Liver (tissue), 9 donors: Measurements from ENCODE around the gene CTAGE9. TPM values are rescaled to one million over a fixed set of nuclear protein-coding genes. Genes with fewer than 3 reads are reported as not detected.

Experiments used
- DNase-seq: peaks from one replicate; pipeline ENCODE4 v3.0.0-alpha.2; 2017; ENCODE audit warnings: low spot score
- H3K27ac ChIP-seq, 2 donors: one replicate each; pipeline ENCODE4 v1.7.0; 2013; ENCODE audit warnings: inconsistent platforms in 2 of 2, low read length in 2 of 2, control low read depth in 1 of 2, low read depth in 1 of 2, mild to moderate bottlenecking in 1 of 2
- H3K27me3 ChIP-seq, 4 donors: one replicate each; pipeline versions ENCODE4 v1.6.1 to v1.7.0; 2013; ENCODE audit warnings: low read length in 3 of 4, inconsistent platforms in 1 of 4, mild to moderate bottlenecking in 1 of 4, moderate library complexity in 1 of 4; ENCODE audit not compliant: control insufficient read depth in 4 of 4, insufficient read depth in 4 of 4
- H3K36me3 ChIP-seq, 4 donors: one replicate each; pipeline versions ENCODE4 v1.6.1 to v1.7.0; 2013; ENCODE audit warnings: low read length in 3 of 4, mild to moderate bottlenecking in 3 of 4, low read depth in 1 of 4, moderate library complexity in 1 of 4; ENCODE audit not compliant: control insufficient read depth in 4 of 4, insufficient read depth in 3 of 4
- H3K4me1 ChIP-seq, 4 donors: one replicate each; pipeline versions ENCODE4 v1.6.1 to v1.7.0; 2013; ENCODE audit warnings: low read length in 3 of 4, mild to moderate bottlenecking in 3 of 4, moderate library complexity in 1 of 4; ENCODE audit not compliant: control insufficient read depth in 4 of 4, insufficient read depth in 4 of 4
- H3K4me3 ChIP-seq, 3 donors: one replicate each; pipeline versions ENCODE4 v1.6.1 to v1.7.0; 2013; ENCODE audit warnings: low read length in 3 of 3, control low read depth in 1 of 3, low read depth in 1 of 3, mild to moderate bottlenecking in 1 of 3
- H3K9ac ChIP-seq, 2 donors: one replicate each; pipeline ENCODE4 v1.7.0; 2013; ENCODE audit warnings: low read length in 2 of 2, mild to moderate bottlenecking in 2 of 2, moderate library complexity in 2 of 2, control low read depth in 1 of 2, low read depth in 1 of 2
- H3K9me3 ChIP-seq, 4 donors: one replicate each; pipeline versions ENCODE4 v1.6.1 to v1.7.0; 2013; ENCODE audit warnings: low read length in 3 of 4; ENCODE audit not compliant: control insufficient read depth in 4 of 4
- ATF3 ChIP-seq: IDR thresholded peaks from 2 replicates; pipeline ENCODE4 v1.6.1; 2016; ENCODE audit warnings: antibody characterized with exemption
- CTCF ChIP-seq: fragments of 150-350 bp; IDR thresholded peaks from 2 replicates; pipeline ENCODE4 v1.5.1; 2017; ENCODE audit warnings: improper control_type of control experiment, low read depth, low read length; ENCODE audit not compliant: missing input control
- EGR1 ChIP-seq, 2 donors: IDR thresholded peaks; 2 replicates each; pipeline ENCODE4 v1.6.1; 2016 to 2018; ENCODE audit warnings: antibody characterized with exemption in 2 of 2, low read depth in 2 of 2
- FOXA1 ChIP-seq: IDR thresholded peaks from 2 replicates; pipeline ENCODE4 v1.6.1; 2016; ENCODE audit warnings: antibody characterized with exemption
- FOXA2 ChIP-seq: IDR thresholded peaks from 2 replicates; pipeline ENCODE4 v1.6.1; 2016; ENCODE audit warnings: antibody characterized with exemption
- GABPA ChIP-seq, 2 donors: IDR thresholded peaks in 1 of 2; conservative IDR thresholded peaks in 1 of 2; 2 replicates each; pipeline ENCODE4 v1.6.1; 2016; ENCODE audit warnings: antibody characterized with exemption in 2 of 2, mild to moderate bottlenecking in 1 of 2, moderate library complexity in 1 of 2
- HNF4A ChIP-seq, 2 donors: conservative IDR thresholded peaks; 2 replicates each; pipeline ENCODE4 v1.6.1; 2016; ENCODE audit warnings: antibody characterized with exemption in 2 of 2, mild to moderate bottlenecking in 2 of 2
- HNF4G ChIP-seq: IDR thresholded peaks from 2 replicates; pipeline ENCODE4 v1.6.1; 2016; ENCODE audit warnings: antibody characterized with exemption
- MAX ChIP-seq: IDR thresholded peaks from 2 replicates; pipeline ENCODE4 v1.6.1; 2016; ENCODE audit warnings: antibody characterized with exemption
- NR2F2 ChIP-seq: IDR thresholded peaks from 2 replicates; pipeline ENCODE4 v1.6.1; 2016; ENCODE audit warnings: antibody characterized with exemption
- RAD21 ChIP-seq, 2 donors: IDR thresholded peaks; 2 replicates each; pipeline ENCODE4 v1.6.1; 2016; ENCODE audit warnings: antibody characterized with exemption in 2 of 2, mild to moderate bottlenecking in 2 of 2
- REST ChIP-seq: IDR thresholded peaks from 2 replicates; pipeline ENCODE4 v1.6.1; 2016; ENCODE audit warnings: antibody characterized with exemption, mild to moderate bottlenecking
- RXRA ChIP-seq, 2 donors: IDR thresholded peaks; 2 replicates each; pipeline ENCODE4 v1.6.1; 2017 to 2018; ENCODE audit warnings: antibody characterized with exemption in 2 of 2, mild to moderate bottlenecking in 1 of 2
- TAF1 ChIP-seq: conservative IDR thresholded peaks from 2 replicates; pipeline ENCODE4 v1.6.1; 2016; ENCODE audit warnings: antibody characterized with exemption, mild to moderate bottlenecking
- YY1 ChIP-seq: IDR thresholded peaks from 2 replicates; pipeline ENCODE4 v1.6.1; 2016; ENCODE audit warnings: antibody characterized with exemption, mild to moderate bottlenecking
- ZBTB33 ChIP-seq: IDR thresholded peaks from 2 replicates; pipeline ENCODE4 v1.6.1; 2016; ENCODE audit warnings: antibody characterized with exemption
- WGBS: extraction: QIAGEN DNeasy Blood & Tissue Kit; methylation state at CpG from one replicate; pipeline ENCODE4 v1.1.7; 2013; 5-methylcytosine and 5-hydroxymethylcytosine counted together
- polyA plus RNA-seq, 2 donors: library from polyadenylated mRNA; stranded (reverse) in 1 of 2; unstranded in 1 of 2; fragments of 200-250 nt in 1 of 2; fragments of >200 nt in 1 of 2; fragmentation: Nextera tagmentation in 1 of 2; extraction: Ambion mirVana in 1 of 2; gene quantifications; one replicate each; pipeline versions ENCODE4 v1.2.1 to v1.2.3, GENCODE V29; 2013 to 2015
- total RNA-seq, 2 donors: library from RNA; depleted of rRNA; stranded (reverse); fragments of >200 nt; gene quantifications; one replicate each; pipeline ENCODE4 v1.2.3, GENCODE V29; 2014
- donor health status: healthy.
- donor health status: healthy.
- donor health status: healthy.
- donor health status: healthy.
- donor health status: healthy.

CTAGE9 gene
- total and polyA plus RNA-seq, 4 donors: not detected

- TF ChIP-seq FOXA1 (no peak), EGR1 (IDR thresholded peaks at IDR 0.05; ENCODE audit: low read depth in 2 of 2) (no peak), RAD21 (IDR thresholded peaks at IDR 0.05) (no peak), FOXA2 (no peak), GABPA (IDR thresholded peaks at IDR 0.05 in 1 of 2, conservative IDR thresholded peaks at IDR 0.05 in 1 of 2) (no peak), TAF1 (no peak), HNF4G (no peak), CTCF (no peak), ZBTB33 (no peak), ATF3 (no peak), YY1 (no peak), REST (no peak), HNF4A (conservative IDR thresholded peaks at IDR 0.05) (no peak), MAX (no peak), NR2F2 (no peak), RXRA (IDR thresholded peaks at IDR 0.05) (no peak)
- no peak overlapping the region for H3K9ac ChIP-seq
- H3K9me3 ChIP-seq: no peaks in the 10 kb centered on the region
- no peak overlapping the region for H3K4me3 ChIP-seq
- peaks cover 0 to 7% (median 5%) of the 10 kb centered on the region in 4 donors for H3K4me1 ChIP-seq
- no peaks in the 10 kb centered on the region for H3K36me3 ChIP-seq
- no peaks in the 10 kb centered on the region for H3K27me3 ChIP-seq
- DNase-seq: no peak
- 60% methylated on average over 1 of the region's 1 CpG for WGBS
- no peak overlapping the region for H3K27ac ChIP-seq
Measured at GRCh38 chr6:131692031-131692430, 18.8 kb downstream of the CTAGE9 start.

- H3K9ac ChIP-seq: no peak overlapping the region
- peaks cover 0 to 2% (median 0%) of the 10 kb centered on the region in 4 donors for H3K36me3 ChIP-seq
- no peak overlapping the region for H3K27ac ChIP-seq
- DNase-seq: no peak
- H3K4me3 ChIP-seq: no peak overlapping the region
- no peaks in the 10 kb centered on the region for H3K27me3 ChIP-seq
- TF ChIP-seq REST (no peak), CTCF (no peak), HNF4G (no peak), HNF4A (conservative IDR thresholded peaks at IDR 0.05) (no peak), FOXA2 (no peak), ZBTB33 (no peak), EGR1 (IDR thresholded peaks at IDR 0.05; ENCODE audit: low read depth in 2 of 2) (no peak)
- H3K9me3 ChIP-seq: no peaks in the 10 kb centered on the region
- 88% methylated on average over 1 of the region's 1 CpG for WGBS
- peaks cover 0 to 2% (median under 1%) of the 10 kb centered on the region in 4 donors for H3K4me1 ChIP-seq
Measured at GRCh38 chr6:131688286-131688685, 22.5 kb downstream of the CTAGE9 start.
